ENCODE measurements around the gene RAB22A.

Gene RAB22A

DNA sequence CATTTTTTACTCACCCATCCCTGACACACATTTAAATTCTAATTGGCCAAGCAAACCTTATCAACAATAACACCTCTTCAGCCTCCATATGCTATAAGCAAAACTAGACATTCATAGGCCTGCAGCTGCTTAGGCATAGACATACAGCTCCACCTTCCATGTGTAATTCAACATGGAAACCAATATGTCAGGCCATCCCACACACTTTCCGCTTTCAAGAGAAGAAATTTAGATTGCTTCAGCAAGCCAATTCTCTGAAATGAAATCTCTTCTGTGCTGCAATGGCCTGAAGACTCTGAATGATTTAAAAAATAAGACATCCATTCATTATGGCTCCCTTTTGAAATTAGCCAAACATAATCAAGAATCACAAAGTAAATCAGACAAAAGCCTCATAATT, 4.5 kb upstream of the RAB22A start:
- no peak for DNase-seq
- H3K9me3 Mint-ChIP-seq, result no peaks in the 10 kb centered on the region
- H3K27me3 Mint-ChIP-seq (ENCODE audit: low read depth, poor library complexity), result no peaks in the 10 kb centered on the region
- TF ChIP-seq CTCF (IDR thresholded peaks at IDR 0.05), result no peak
- no peak overlapping the region for H3K4me3 Mint-ChIP-seq
- peaks cover 5% of the 10 kb centered on the region for H3K4me1 Mint-ChIP-seq
- no peak overlapping the region for H3K27ac Mint-ChIP-seq
- peaks cover 40% of the 10 kb centered on the region for H3K36me3 Mint-ChIP-seq (ENCODE audit: low read depth)

- peaks cover 35% of the 10 kb centered on the region for H3K36me3 Mint-ChIP-seq (ENCODE audit: low read depth)
- peaks cover 17% of the 10 kb centered on the region for H3K4me1 Mint-ChIP-seq
- no peak overlapping the region for H3K27ac Mint-ChIP-seq
- no peak for DNase-seq
- no peaks in the 10 kb centered on the region for H3K27me3 Mint-ChIP-seq (ENCODE audit: low read depth, poor library complexity)
- no peak for TF ChIP-seq CTCF (IDR thresholded peaks at IDR 0.05)
- H3K4me3 Mint-ChIP-seq, result no peak overlapping the region
- H3K9me3 Mint-ChIP-seq, result no peaks in the 10 kb centered on the region
Observed at GRCh38 chr20:58306421-58307261, 2.9 kb upstream of the RAB22A start.

DNA sequence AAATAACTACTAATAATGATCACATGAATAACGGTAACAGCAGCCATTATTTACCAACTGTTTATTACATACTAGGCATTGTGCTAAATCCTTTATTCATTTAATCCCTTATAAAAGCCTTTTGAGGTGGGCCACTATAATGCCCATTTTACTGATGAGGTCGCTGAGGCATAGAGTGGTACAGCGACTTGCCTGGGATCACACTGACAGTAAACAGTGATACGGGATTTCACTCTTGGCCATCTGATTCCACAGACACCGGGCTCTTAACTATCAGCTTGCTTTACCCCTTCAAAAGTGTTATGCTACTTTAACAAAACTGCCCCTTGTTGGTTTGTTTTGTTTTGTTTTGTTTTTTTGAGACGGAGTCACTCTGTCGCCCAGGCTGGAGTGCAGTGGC, 2.2 kb upstream of the RAB22A start:
- no peak overlapping the region for H3K4me3 Mint-ChIP-seq
- no peak overlapping the region for H3K27ac Mint-ChIP-seq
- H3K27me3 Mint-ChIP-seq (ENCODE audit: low read depth, poor library complexity), result no peaks in the 10 kb centered on the region
- DNase-seq, result no peak
- H3K36me3 Mint-ChIP-seq (ENCODE audit: low read depth), result peaks cover 35% of the 10 kb centered on the region
- TF ChIP-seq CTCF (IDR thresholded peaks at IDR 0.05), result no peak
- H3K4me1 Mint-ChIP-seq, result peaks cover 17% of the 10 kb centered on the region
- H3K9me3 Mint-ChIP-seq, result no peaks in the 10 kb centered on the region

DNA sequence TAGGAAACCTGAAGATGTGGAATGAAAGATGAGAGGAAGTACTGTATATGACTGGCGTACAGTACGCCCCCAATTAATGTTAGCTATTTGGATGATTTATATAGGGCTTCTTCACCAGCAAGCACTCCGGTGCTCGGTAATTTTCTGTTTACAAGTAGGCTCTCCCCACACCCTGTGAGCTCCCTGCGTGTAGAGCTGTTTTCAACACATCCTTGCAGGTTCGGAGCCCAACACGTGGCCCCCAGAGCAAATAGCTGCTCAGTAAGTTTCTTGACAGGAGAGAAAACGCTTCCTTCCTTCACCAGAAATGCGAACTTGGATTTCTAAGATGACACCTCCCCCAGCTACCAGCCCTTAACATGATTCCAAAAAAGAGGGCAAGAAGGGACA, 1.2 kb upstream of the RAB22A start:
- no peak for DNase-seq
- H3K36me3 Mint-ChIP-seq (ENCODE audit: low read depth), result peaks cover 42% of the 10 kb centered on the region
- H3K4me3 Mint-ChIP-seq, result peak overlapping the region; percentile 87
- H3K27me3 Mint-ChIP-seq (ENCODE audit: low read depth, poor library complexity), result peaks cover 2% of the 10 kb centered on the region
- TF ChIP-seq CTCF (IDR thresholded peaks at IDR 0.05), result no peak
- no peaks in the 10 kb centered on the region for H3K9me3 Mint-ChIP-seq
- H3K4me1 Mint-ChIP-seq, result peaks cover 20% of the 10 kb centered on the region
- H3K27ac Mint-ChIP-seq, result no peak overlapping the region

- Mint-ChIP-seq H3K4me3 (peak overlapping the region; percentile 87), H3K36me3 (ENCODE audit: low read depth) (peaks cover 49% of the 10 kb centered on the region), H3K4me1 (peaks cover 22% of the 10 kb centered on the region), H3K27me3 (ENCODE audit: low read depth, poor library complexity) (peaks cover 2% of the 10 kb centered on the region), H3K27ac (no peak overlapping the region), H3K9me3 (no peaks in the 10 kb centered on the region)
- no peak for TF ChIP-seq CTCF (IDR thresholded peaks at IDR 0.05)
- DNase-seq, result peak; percentile 65
Observed at GRCh38 chr20:58308680-58309527, 611 bp upstream of the RAB22A start.
